DOHH2 (cell line): ENCODE data around the gene JAML.

Experiments
- H3F3A ChIP-seq: fragments of 200-600 bp; sonication (generic), shearing (Covaris generic); 2 replicates; pipeline ENCODE4 v1.6.0; 2016; ENCODE audit warnings: antibody characterized with exemption, mild to moderate bottlenecking; ENCODE audit not compliant: control insufficient read depth, insufficient read depth
- H3K27ac ChIP-seq: fragments of 200-600 bp; sonication (generic); 2 replicates; pipeline ENCODE4 v1.5.1; 2014; ENCODE audit warnings: low read depth, mild to moderate bottlenecking, low read length, moderate library complexity
- H3K27me3 ChIP-seq: fragments of 200-600 bp; sonication (generic); 2 replicates; pipeline ENCODE4 v1.6.1; 2014; ENCODE audit warnings: mild to moderate bottlenecking, low read length, mixed read lengths; ENCODE audit not compliant: control insufficient read depth
- H3K36me3 ChIP-seq: fragments of 200-600 bp; sonication (generic); 2 replicates; pipeline ENCODE4 v1.6.1; 2014; ENCODE audit warnings: mild to moderate bottlenecking, low read length, moderate library complexity, mixed read lengths; ENCODE audit not compliant: control insufficient read depth
- H3K4me1 ChIP-seq: fragments of 200-600 bp; sonication (generic); 2 replicates; pipeline ENCODE4 v1.6.1; 2014; ENCODE audit warnings: mild to moderate bottlenecking, low read length, mixed read lengths; ENCODE audit not compliant: control insufficient read depth
- H3K4me2 ChIP-seq: fragments of 200-600 bp; sonication (generic); 2 replicates; pipeline ENCODE4 v1.6.0; 2014; ENCODE audit warnings: mild to moderate bottlenecking, low read length, moderate library complexity
- H3K4me3 ChIP-seq: fragments of 200-600 bp; sonication (generic); 2 replicates; pipeline ENCODE4 v1.5.1; 2014; ENCODE audit warnings: mild to moderate bottlenecking, low read length, mixed read lengths
- H3K79me2 ChIP-seq: fragments of 200-600 bp; sonication (generic); 2 replicates; pipeline ENCODE4 v1.6.1; 2014; ENCODE audit warnings: mild to moderate bottlenecking, low read length, mixed read lengths; ENCODE audit not compliant: control insufficient read depth
- H3K9me2 ChIP-seq: fragments of 200-600 bp; sonication (generic); replicated peaks from 2 replicates; pipeline ENCODE4 v1.6.1; 2014; ENCODE audit warnings: mild to moderate bottlenecking, low read length, mixed read lengths; ENCODE audit not compliant: control insufficient read depth
- H3K9me3 ChIP-seq: fragments of 200-600 bp; sonication (generic); 2 replicates; pipeline ENCODE4 v1.6.1; 2014; ENCODE audit warnings: antibody characterized with exemption, low read length, mixed read lengths; ENCODE audit not compliant: control insufficient read depth, insufficient read depth
- H4K20me1 ChIP-seq: fragments of 200-600 bp; sonication (generic); 2 replicates; pipeline ENCODE4 v1.6.0; 2014; ENCODE audit warnings: low read depth, mild to moderate bottlenecking, antibody characterized with exemption, low read length, moderate library complexity; ENCODE audit not compliant: control insufficient read depth, insufficient read depth
- CTCF ChIP-seq: fragments of 200-600 bp; sonication (generic); IDR thresholded peaks from one replicate; pipeline ENCODE4 v1.5.1; 2014; ENCODE audit warnings: antibody characterized with exemption, mild to moderate bottlenecking, low read depth, low read length; ENCODE audit not compliant: poor library complexity, severe bottlenecking
- EZH2phosphoT487 ChIP-seq: fragments of 200-600 bp; sonication (generic); IDR thresholded peaks from 2 replicates; pipeline ENCODE4 v1.6.1; 2017; ENCODE audit warnings: borderline replicate concordance, mild to moderate bottlenecking, antibody characterized with exemption, low read length, moderate library complexity, mixed read lengths

The JAML gene

GRCh38 chr11:118251858-118252652 lies 27.2 kb upstream of the JAML start, which contains the start of gene MPZL3:
TSS of gene MPZL3 (minus strand) at chr11:118252365. CDS start at chr11:118252294, 71 bp downstream.
- TF ChIP-seq CTCF, result no peak
- no peak for TF ChIP-seq EZH2phosphoT487
- Histone ChIP-seq H3K9me3 (no peaks in the 10 kb centered on the region), H3K9me2 (no peaks in the 10 kb centered on the region), H3K4me2 (peak within 1 kb of the TSS; percentile 76), H4K20me1 (no peaks in the 10 kb centered on the region), H3K36me3 (no peaks in the 10 kb centered on the region), H3K27ac (peak within 1 kb of the TSS; percentile 48), H3K79me2 (peaks cover 17% of the 10 kb centered on the region), H3F3A (peaks cover 15% of the 10 kb centered on the region; the same call in 1 of the 2 replicates), H3K4me3 (peak within 1 kb of the TSS; percentile 81), H3K27me3 (no peaks in the 10 kb centered on the region), H3K4me1 (peaks cover 15% of the 10 kb centered on the region)

GRCh38 chr11:118247041-118247440 lies 22.2 kb upstream of the JAML start:
- TF ChIP-seq CTCF (no peak), EZH2phosphoT487 (no peak)
- H3F3A ChIP-seq, result no peaks in the 10 kb centered on the region
- no peaks in the 10 kb centered on the region for H3K36me3 ChIP-seq
- no peaks in the 10 kb centered on the region for H3K27me3 ChIP-seq
- H3K27ac ChIP-seq, result no peak overlapping the region
- no peak overlapping the region for H3K4me3 ChIP-seq
- H3K4me2 ChIP-seq, result no peak overlapping the region
- no peaks in the 10 kb centered on the region for H3K9me2 ChIP-seq
- H3K79me2 ChIP-seq, result peaks cover 13% of the 10 kb centered on the region
- H4K20me1 ChIP-seq, result no peaks in the 10 kb centered on the region
- no peaks in the 10 kb centered on the region for H3K9me3 ChIP-seq
- H3K4me1 ChIP-seq, result peaks cover 17% of the 10 kb centered on the region

GRCh38 chr11:118245936-118246562 lies 21.2 kb upstream of the JAML start:
- Histone ChIP-seq H3K9me2 (no peaks in the 10 kb centered on the region), H3K4me2 (no peak overlapping the region; the same call in 1 of the 2 replicates), H3K27ac (no peak overlapping the region), H3K79me2 (peaks cover 7% of the 10 kb centered on the region), H3F3A (no peaks in the 10 kb centered on the region), H3K9me3 (no peaks in the 10 kb centered on the region), H3K4me3 (no peak overlapping the region), H3K36me3 (no peaks in the 10 kb centered on the region), H4K20me1 (no peaks in the 10 kb centered on the region), H3K27me3 (no peaks in the 10 kb centered on the region), H3K4me1 (peaks cover 23% of the 10 kb centered on the region)
- TF ChIP-seq CTCF (no peak), EZH2phosphoT487 (no peak)
